Stimulated activated CD4-positive, alpha-beta T cell treated with anti-CD3 and anti-CD28 coated beads, Interleukin-4, amount 100 ng/mL, for 1 hour (primary cell): ENCODE results near the gene ZNF526.

Experiments used
- DNase-seq: peaks from one replicate; pipeline ENCODE4 v3.0.0-alpha.2; 2020

Gene ZNF526

GRCh38 chr19:42196011-42197001, 23.8 kb upstream of the ZNF526 start:
- DNase-seq: no peak

DNA sequence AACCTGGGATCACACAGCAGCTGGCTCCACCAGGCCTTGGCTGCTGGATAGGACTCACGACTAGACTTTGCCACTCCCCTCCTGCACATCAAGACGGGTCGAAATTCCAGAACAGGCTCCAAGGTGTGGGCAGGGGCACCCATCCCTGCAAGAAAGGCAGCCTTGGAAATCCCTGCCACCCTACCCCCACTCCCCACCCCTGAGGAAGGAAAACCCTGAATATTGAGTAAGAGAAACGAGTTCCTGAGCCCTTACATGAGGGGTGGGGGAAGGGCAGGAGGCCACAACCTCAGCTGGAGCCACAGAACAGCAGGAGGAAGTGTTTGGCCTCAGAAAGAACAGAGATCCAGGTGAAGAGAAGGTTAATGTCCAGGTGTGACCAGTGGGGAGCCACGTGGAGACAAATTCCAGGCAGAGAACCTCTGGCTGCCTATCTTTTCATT, 22.7 kb upstream of the ZNF526 start:
- no peak for DNase-seq

GRCh38 chr19:42198676-42199439, 21.3 kb upstream of the ZNF526 start:
- peak; percentile 43 for DNase-seq

DNA sequence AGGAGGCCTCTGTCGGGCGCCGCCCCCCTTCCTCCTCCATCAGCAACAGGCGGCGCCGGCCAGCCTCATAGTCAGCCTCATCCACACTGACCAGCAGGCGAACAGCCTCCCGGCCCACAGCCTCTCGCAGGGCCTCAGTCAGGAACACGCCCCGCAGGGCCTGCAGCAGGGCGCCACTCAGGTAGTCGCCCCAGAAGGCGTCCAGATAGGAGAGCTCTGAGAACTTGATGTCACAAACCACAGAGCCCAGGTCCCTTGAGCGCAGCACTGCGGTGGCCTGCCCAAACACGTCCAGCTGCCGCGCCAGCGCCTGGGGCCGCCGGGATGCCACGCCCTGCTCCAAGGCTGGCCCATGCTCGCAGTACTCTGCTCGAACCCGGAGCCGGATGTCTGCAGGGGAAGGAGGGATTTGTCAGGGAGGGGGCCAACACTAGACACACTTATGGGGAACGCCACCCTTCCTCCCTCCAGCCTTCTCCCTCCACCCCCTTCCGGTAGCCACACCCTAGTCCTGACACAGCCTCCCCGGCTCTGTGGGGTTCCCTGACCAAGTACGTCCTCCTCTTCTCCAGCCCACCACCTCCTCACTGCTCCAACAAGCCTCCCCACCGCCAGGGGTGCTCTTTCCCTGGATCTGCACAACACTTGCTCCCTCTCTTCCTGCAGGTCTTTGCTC, 20.5 kb upstream of the ZNF526 start:
- DNase-seq: peak; percentile 51

- DNase-seq: no peak
These were observed 19.9 kb upstream of the ZNF526 start for GRCh38 chr19:42200116-42200715.

DNA sequence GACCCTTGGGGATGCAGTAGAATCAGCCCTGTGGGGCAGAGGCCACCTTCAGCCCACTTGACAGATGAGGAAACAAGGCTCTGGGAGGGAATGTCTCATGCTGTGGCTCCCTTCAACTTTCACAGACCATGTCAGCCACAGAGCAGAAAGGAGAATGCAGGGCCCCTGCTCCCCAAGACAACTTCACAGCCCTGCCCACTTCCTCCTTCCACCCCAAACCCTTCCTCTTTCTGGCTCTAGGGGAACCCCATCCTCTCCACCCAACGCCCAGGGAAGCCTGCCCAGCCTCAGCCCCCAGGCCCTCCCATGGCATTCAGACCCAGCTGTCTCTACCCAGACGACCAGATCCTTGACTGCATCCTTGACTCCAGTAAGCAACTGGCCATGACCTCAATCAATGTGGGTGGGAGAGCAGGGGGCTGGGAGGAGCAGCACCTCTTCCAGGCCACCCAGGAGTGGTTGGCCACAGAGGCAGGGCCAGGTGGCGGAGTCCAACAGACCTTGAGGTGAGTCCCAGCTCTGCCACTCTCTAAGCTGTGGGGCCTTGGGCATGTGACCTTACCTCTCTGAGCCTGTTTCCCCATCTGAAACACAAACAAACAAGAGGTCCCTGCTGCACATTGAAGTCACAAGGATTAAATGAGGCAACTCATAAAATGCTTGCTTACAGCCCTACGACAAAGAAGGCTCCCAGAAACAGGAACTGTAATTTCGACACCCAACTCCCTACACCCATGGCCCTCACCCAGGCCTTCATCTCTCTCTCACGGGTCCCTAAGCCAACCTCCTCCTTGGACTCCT, 18.4 kb upstream of the ZNF526 start:
- DNase-seq: no peak

DNA sequence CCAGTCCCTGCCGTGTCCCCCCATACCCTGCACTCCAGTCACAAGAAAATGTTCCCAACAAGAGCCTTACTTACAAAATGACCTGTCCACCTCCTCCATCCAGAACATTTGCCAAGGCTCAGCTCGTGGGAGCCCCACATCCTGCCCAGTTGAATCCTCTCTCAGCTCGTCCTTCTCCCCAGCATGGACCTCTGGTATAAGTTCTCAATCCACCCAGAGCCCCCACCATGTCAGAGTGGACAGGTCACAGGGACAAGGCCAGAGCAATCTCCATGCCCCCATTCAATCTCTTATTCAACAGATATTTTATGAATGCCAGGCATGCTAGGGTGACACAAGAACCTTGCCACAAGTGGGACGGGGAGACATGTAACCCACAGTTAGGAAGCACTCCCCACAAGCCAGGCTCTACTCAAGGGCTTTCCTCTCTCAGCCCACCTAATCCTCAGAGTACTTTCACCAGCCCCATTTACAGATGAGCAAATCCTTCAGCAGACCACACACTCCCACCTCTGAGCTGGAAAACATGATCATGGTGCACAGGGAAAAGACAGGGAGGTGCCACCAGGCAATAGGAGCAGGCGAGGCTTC, 17.7 kb upstream of the ZNF526 start:
- DNase-seq: no peak

- no peak for DNase-seq
These were observed 16.4 kb upstream of the ZNF526 start for GRCh38 chr19:42203700-42204099.

DNA sequence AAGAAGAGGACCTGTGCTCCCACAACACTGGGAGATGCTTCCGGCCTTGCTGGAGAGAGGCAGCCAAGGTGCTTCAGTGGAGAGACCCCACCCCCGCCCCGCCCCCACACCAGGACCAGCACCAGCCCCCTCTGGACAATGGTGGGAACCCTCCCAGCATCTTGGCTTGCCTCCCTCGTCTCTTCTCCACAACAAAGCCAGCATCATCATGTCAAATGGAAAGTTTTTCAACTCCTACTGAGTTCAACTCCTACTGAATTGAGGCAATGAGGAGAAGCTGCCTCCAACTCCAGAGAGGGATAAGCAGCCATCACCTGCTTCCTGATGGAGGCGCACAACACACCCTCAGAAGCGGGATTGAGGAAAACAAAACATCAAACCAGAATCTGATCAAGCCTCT, 15.4 kb upstream of the ZNF526 start:
- no peak for DNase-seq

GRCh38 chr19:42206871-42207755, 13.0 kb upstream of the ZNF526 start:
- no peak for DNase-seq

GRCh38 chr19:42207767-42208271, 12.3 kb upstream of the ZNF526 start:
- DNase-seq: no peak

DNA sequence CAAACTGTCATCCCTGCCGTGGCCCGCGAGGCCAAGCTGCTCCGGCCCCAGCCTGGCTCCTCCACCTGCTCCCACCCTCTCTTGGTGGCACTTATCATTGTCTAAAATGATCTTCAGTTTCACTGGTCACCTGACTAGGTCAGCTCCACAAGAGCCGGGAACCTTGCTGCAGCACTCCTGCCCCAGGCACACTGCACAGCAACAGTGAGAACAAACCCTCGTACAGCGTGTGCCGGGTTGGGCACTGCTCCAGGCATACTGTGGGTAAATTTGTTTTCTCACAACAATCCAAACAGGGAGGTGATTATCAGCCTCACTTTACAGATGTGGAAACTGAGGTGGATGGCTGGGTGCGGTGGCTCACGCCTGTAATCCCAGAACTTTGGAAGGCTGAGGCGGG, 11.5 kb upstream of the ZNF526 start:
- no peak for DNase-seq

DNA sequence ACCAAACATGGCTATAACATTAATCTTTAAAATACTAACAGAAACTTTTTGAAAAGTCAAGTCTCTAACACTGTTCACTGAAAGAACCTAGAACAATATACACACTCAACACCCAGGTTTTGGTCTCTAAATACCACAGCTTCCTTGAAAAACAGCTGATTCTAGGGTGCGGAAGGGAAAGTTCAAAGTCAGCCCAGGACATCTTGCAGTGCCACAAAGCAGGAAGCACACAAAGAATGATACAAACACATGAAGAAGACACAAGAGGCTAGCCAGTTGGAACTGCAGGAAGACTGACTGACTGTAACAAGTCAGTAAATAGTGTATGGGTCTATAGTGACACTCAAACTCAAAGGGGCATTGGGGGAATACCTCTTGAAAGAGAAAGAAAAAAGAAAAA, 7.2 kb upstream of the ZNF526 start:
- no peak for DNase-seq

- DNase-seq: no peak
These were observed 5.2 kb upstream of the ZNF526 start for GRCh38 chr19:42214810-42215485.

GRCh38 chr19:42216653-42217519, 3.2 kb upstream of the ZNF526 start:
- DNase-seq: peak; percentile 44

- peak; percentile 99 for DNase-seq
These were observed 2.3 kb upstream of the ZNF526 start, which contains the start of gene DEDD2 for GRCh38 chr19:42217520-42218437. DEDD2 (minus strand) TSS chr19:42217677; CDS start chr19:42217007, 670 bp downstream.

- no peak for DNase-seq
These were observed 612 bp downstream of the ZNF526 start for GRCh38 chr19:42220751-42221097.
